CD14-positive monocyte (primary cell): ENCODE results near the gene CA4. TPM values are rescaled to one million over a fixed set of nuclear protein-coding genes. Genes with fewer than 3 reads are reported as not detected.

Experiments
- DNase-seq, 3 donors: peaks; one replicate each; pipeline ENCODE4 v3.0.0-alpha.2; 2011 to 2022
- H2AFZ ChIP-seq: 2 replicates; pipeline ENCODE4 v1.6.0; 2012; ENCODE audit warnings: mild to moderate bottlenecking, low read depth, low read length, inconsistent platforms; ENCODE audit not compliant: insufficient read depth, poor library complexity, severe bottlenecking
- H3K27ac ChIP-seq, 2 donors: 1 replicate in 1 of 2; 2 replicates in 1 of 2; pipeline ENCODE4 v1.5.1; 2012 to 2013; ENCODE audit warnings: low read length in 2 of 2, control low read depth in 1 of 2, inconsistent platforms in 1 of 2, low read depth in 1 of 2, mild to moderate bottlenecking in 1 of 2
- H3K27me3 ChIP-seq, 2 donors: one replicate each; pipeline versions ENCODE4 v1.6.0 to v1.6.1; 2011 to 2013; ENCODE audit warnings: low read length in 2 of 2; ENCODE audit not compliant: control insufficient read depth in 2 of 2, insufficient read depth in 2 of 2
- H3K36me3 ChIP-seq, 2 donors: replicated peaks in 1 of 2; 1 replicate in 1 of 2; 2 replicates in 1 of 2; pipeline versions ENCODE4 v1.5.1 to v1.6.1; 2012 to 2013; ENCODE audit warnings: low read length in 2 of 2, control low read depth in 1 of 2, inconsistent platforms in 1 of 2, mild to moderate bottlenecking in 1 of 2; ENCODE audit not compliant: insufficient read depth in 2 of 2, control insufficient read depth in 1 of 2
- H3K4me1 ChIP-seq, 2 donors: 1 replicate in 1 of 2; 2 replicates in 1 of 2; pipeline versions ENCODE4 v1.5.1 to v1.6.1; 2012 to 2013; ENCODE audit warnings: low read length in 2 of 2, control low read depth in 1 of 2, inconsistent platforms in 1 of 2, mild to moderate bottlenecking in 1 of 2, moderate library complexity in 1 of 2; ENCODE audit not compliant: insufficient read depth in 2 of 2, control insufficient read depth in 1 of 2
- H3K4me2 ChIP-seq: replicated peaks from 2 replicates; pipeline ENCODE3; 2012; ENCODE audit warnings: low read length, moderate library complexity, mild to moderate bottlenecking; ENCODE audit not compliant: poor library complexity, severe bottlenecking; ENCODE audit errors: extremely low read depth
- H3K4me3 ChIP-seq, 3 experiments: fragments of 200-600 bp in 1 of 3; sonication (generic) in 1 of 3; replicated peaks in 1 of 3; 1 replicate in 2 of 3; 2 replicates in 1 of 3; pipeline ENCODE4 v1.5.1; 2011 to 2013; ENCODE audit warnings: low read length in 3 of 3, mild to moderate bottlenecking in 3 of 3, control low read depth in 2 of 3, low read depth in 2 of 3, inconsistent platforms in 1 of 3, moderate library complexity in 1 of 3
- H3K79me2 ChIP-seq: 2 replicates; pipeline ENCODE4 v1.6.0; 2012; ENCODE audit warnings: mild to moderate bottlenecking, control low read depth, inconsistent platforms, low read length, moderate library complexity; ENCODE audit not compliant: insufficient read depth
- H3K9ac ChIP-seq: 2 replicates; pipeline ENCODE4 v1.6.0; 2017; ENCODE audit warnings: low read length, mild to moderate bottlenecking; ENCODE audit not compliant: insufficient read depth, poor library complexity, severe bottlenecking
- H3K9me3 ChIP-seq, 2 donors: replicated peaks in 1 of 2; 1 replicate in 1 of 2; 2 replicates in 1 of 2; pipeline versions ENCODE4 v1.5.1 to v1.6.1; 2012 to 2013; ENCODE audit warnings: low read length in 2 of 2, control low read depth in 1 of 2; ENCODE audit not compliant: control insufficient read depth in 1 of 2, insufficient read depth in 1 of 2
- H4K20me1 ChIP-seq: 2 replicates; pipeline ENCODE4 v1.6.0; 2012; ENCODE audit warnings: mild to moderate bottlenecking, low read length, control low read depth, moderate library complexity; ENCODE audit not compliant: insufficient read depth
- H3K27ac Mint-ChIP-seq, 7 donors: one replicate each; pipeline ENCODE4 v1.8.0; 2020; ENCODE audit warnings: mild to moderate bottlenecking in 7 of 7, mixed read lengths in 7 of 7, moderate library complexity in 6 of 7, inconsistent platforms in 2 of 7
- H3K27me3 Mint-ChIP-seq, 3 donors: one replicate each; pipeline ENCODE4 v1.8.0; 2021 to 2022; ENCODE audit warnings: low read depth in 3 of 3, mild to moderate bottlenecking in 3 of 3, mixed read lengths in 3 of 3, moderate library complexity in 3 of 3, inconsistent platforms in 1 of 3
- H3K36me3 Mint-ChIP-seq, 2 donors: one replicate each; pipeline ENCODE4 v1.8.0; 2020; ENCODE audit warnings: mixed read lengths in 2 of 2, inconsistent platforms in 1 of 2, mild to moderate bottlenecking in 1 of 2
- H3K4me1 Mint-ChIP-seq: one replicate; pipeline ENCODE4 v1.8.0; 2020; ENCODE audit warnings: mild to moderate bottlenecking, mixed read lengths
- H3K4me3 Mint-ChIP-seq, 2 donors: one replicate each; pipeline ENCODE4 v1.8.0; 2020; ENCODE audit warnings: mild to moderate bottlenecking in 2 of 2, mixed read lengths in 2 of 2, moderate library complexity in 1 of 2
- H3K9me3 Mint-ChIP-seq, 7 donors: one replicate each; pipeline ENCODE4 v1.8.0; 2020 to 2022; ENCODE audit warnings: mixed read lengths in 7 of 7, mild to moderate bottlenecking in 6 of 7, moderate library complexity in 6 of 7, inconsistent platforms in 2 of 7
- WGBS: methylation state at CpG from one replicate; pipeline ENCODE4 v1.1.5; 2013; ENCODE audit warnings: missing lambda C conversion rate; ENCODE audit not compliant: insufficient coverage; 5-methylcytosine and 5-hydroxymethylcytosine counted together
- intact Hi-C, 2 donors: fragments of 100-400 bp; cut with micrococcal nuclease; formaldehyde crosslinking; loops; one replicate each; pipeline versions ENCODE4 v1.15.0 to v1.15.1; 2023
- polyA plus RNA-seq, 3 donors: library from polyadenylated mRNA; depleted of rRNA in 1 of 3; unstranded in 2 of 3; stranded (reverse) in 1 of 3; fragments of 300-500 nt in 2 of 3; fragments of >200 nt in 1 of 3; fragmentation: Illumina TruSeq in 2 of 3; gene quantifications; 1 replicate in 2 of 3; 2 replicates in 1 of 3; pipeline ENCODE4 v1.2.3, GENCODE V29; 2012 to 2021
- TF ChIP-seq, protein P1 (sequence below): fragments of 200-600 bp; IDR thresholded peaks from one replicate; pipeline ENCODE4 v1.8.0; 2022; ENCODE audit warnings: antibody characterized with exemption, mild to moderate bottlenecking

Gene CA4
- polyA plus RNA-seq, 3 donors = not detected

DNA sequence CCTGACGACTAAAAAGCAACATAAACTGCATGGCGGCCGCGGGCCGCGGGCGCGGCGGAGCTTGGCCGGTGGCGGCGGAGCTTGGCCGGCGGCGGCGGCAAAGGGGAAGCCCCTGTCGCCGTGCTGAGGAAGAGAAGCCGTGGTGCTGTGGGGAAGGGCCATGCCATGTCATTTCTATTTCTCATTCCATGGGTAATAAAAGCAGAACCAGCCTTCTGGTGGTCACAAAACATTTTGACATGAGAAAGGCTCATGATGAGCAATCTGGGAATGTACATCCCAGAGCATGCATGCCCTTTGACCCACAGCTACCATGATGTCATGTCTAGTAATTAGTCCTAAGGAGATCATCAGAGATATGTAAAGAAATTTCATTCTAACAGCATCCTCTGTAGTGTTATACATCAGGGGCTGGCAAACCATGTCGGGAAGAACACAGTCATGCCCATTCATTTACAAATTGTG, 47.1 kb upstream of the CA4 start:
- Mint-ChIP-seq H3K27me3 (peaks cover 0 to 4% (median 3%) of the 10 kb centered on the region in 3 donors), H3K4me3 (peak overlapping the region; percentile 75 to 88), H3K27ac (peak overlapping the region; percentile 65 to 88 (median 71)), H3K4me1 (peaks cover 23% of the 10 kb centered on the region), H3K9me3 (no peaks in the 10 kb centered on the region), H3K36me3 (no peaks in the 10 kb centered on the region)
- Histone ChIP-seq H3K4me1 (peaks cover 9 to 10% of the 10 kb centered on the region in 2 donors), H3K27ac (peak overlapping the region in 1 of 2 donors; percentile 53), H3K4me2 (peak overlapping the region; percentile 49), H2AFZ (peak overlapping the region; percentile 46), H3K9ac (no peak overlapping the region), H4K20me1 (no peaks in the 10 kb centered on the region), H3K79me2 (no peaks in the 10 kb centered on the region), H3K9me3 (no peaks in the 10 kb centered on the region), H3K27me3 (no peaks in the 10 kb centered on the region), H3K4me3 (peak overlapping the region in 2 of 3 experiments; percentile 40 to 60), H3K36me3 (no peaks in the 10 kb centered on the region)
- intact Hi-C loops = no loop called here
- WGBS = 6% methylated on average over 19 of the region's 20 CpGs
- peak; percentile 81 to 98 (median 87) for DNase-seq
- TF ChIP-seq, protein P1, sequence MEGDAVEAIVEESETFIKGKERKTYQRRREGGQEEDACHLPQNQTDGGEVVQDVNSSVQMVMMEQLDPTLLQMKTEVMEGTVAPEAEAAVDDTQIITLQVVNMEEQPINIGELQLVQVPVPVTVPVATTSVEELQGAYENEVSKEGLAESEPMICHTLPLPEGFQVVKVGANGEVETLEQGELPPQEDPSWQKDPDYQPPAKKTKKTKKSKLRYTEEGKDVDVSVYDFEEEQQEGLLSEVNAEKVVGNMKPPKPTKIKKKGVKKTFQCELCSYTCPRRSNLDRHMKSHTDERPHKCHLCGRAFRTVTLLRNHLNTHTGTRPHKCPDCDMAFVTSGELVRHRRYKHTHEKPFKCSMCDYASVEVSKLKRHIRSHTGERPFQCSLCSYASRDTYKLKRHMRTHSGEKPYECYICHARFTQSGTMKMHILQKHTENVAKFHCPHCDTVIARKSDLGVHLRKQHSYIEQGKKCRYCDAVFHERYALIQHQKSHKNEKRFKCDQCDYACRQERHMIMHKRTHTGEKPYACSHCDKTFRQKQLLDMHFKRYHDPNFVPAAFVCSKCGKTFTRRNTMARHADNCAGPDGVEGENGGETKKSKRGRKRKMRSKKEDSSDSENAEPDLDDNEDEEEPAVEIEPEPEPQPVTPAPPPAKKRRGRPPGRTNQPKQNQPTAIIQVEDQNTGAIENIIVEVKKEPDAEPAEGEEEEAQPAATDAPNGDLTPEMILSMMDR = no peak

GRCh38 chr17:60103957-60104356, 45.8 kb upstream of the CA4 start:
- WGBS = no CpG with 5 or more reads among the region's 4 CpGs
- Histone ChIP-seq H3K36me3 (no peaks in the 10 kb centered on the region), H3K27me3 (no peaks in the 10 kb centered on the region), H3K4me2 (no peak overlapping the region), H3K9me3 (no peaks in the 10 kb centered on the region), H3K4me3 (no peak overlapping the region), H3K27ac (no peak overlapping the region), H2AFZ (no peak overlapping the region), H3K4me1 (peaks cover 9 to 10% of the 10 kb centered on the region in 2 donors), H4K20me1 (no peaks in the 10 kb centered on the region), H3K9ac (no peak overlapping the region), H3K79me2 (no peaks in the 10 kb centered on the region)
- Mint-ChIP-seq H3K27me3 (peaks cover 0 to 5% (median 4%) of the 10 kb centered on the region in 3 donors), H3K4me3 (no peak overlapping the region), H3K4me1 (peaks cover 23% of the 10 kb centered on the region), H3K9me3 (no peaks in the 10 kb centered on the region), H3K27ac (no peak overlapping the region), H3K36me3 (no peaks in the 10 kb centered on the region)
- TF ChIP-seq, protein P1 = no peak
- DNase-seq = no peak
- intact Hi-C loops = no loop called here
